IPS-18a (cell line): ENCODE measurements around the gene PKIB.

Source experiments
- H3K27ac ChIP-seq: one replicate; pipeline ENCODE4 v1.5.1; 2013; ENCODE audit warnings: low read length
- H3K27me3 ChIP-seq: one replicate; pipeline ENCODE4 v1.6.1; 2013; ENCODE audit warnings: mild to moderate bottlenecking, low read length; ENCODE audit not compliant: control insufficient read depth, insufficient read depth
- H3K36me3 ChIP-seq: one replicate; pipeline ENCODE4 v1.6.1; 2013; ENCODE audit warnings: low read depth, low read length; ENCODE audit not compliant: control insufficient read depth
- H3K4me1 ChIP-seq: one replicate; pipeline ENCODE4 v1.6.1; 2013; ENCODE audit warnings: low read depth, low read length; ENCODE audit not compliant: control insufficient read depth
- H3K4me3 ChIP-seq: one replicate; pipeline ENCODE4 v1.5.1; 2013; ENCODE audit warnings: low read length
- H3K9ac ChIP-seq: one replicate; pipeline ENCODE4 v1.6.1; 2013; ENCODE audit warnings: mild to moderate bottlenecking, low read length, moderate library complexity
- H3K9me3 ChIP-seq: one replicate; pipeline ENCODE4 v1.6.1; 2013; ENCODE audit warnings: low read depth, low read length; ENCODE audit not compliant: control insufficient read depth

PKIB gene

GRCh38 chr6:122694075-122694474 lies 83.9 kb downstream of the PKIB start:
- Histone ChIP-seq H3K4me1 (no peaks in the 10 kb centered on the region), H3K9ac (no peak overlapping the region), H3K27ac (no peak overlapping the region), H3K36me3 (no peaks in the 10 kb centered on the region), H3K4me3 (no peak overlapping the region), H3K27me3 (no peaks in the 10 kb centered on the region), H3K9me3 (no peaks in the 10 kb centered on the region)

GRCh38 chr6:122694602-122695001 lies 84.4 kb downstream of the PKIB start:
- H3K9ac ChIP-seq, result no peak overlapping the region
- no peaks in the 10 kb centered on the region for H3K4me1 ChIP-seq
- H3K27ac ChIP-seq, result no peak overlapping the region
- no peaks in the 10 kb centered on the region for H3K9me3 ChIP-seq
- H3K4me3 ChIP-seq, result no peak overlapping the region
- H3K36me3 ChIP-seq, result no peaks in the 10 kb centered on the region
- H3K27me3 ChIP-seq, result no peaks in the 10 kb centered on the region

GRCh38 chr6:122695188-122695587 lies 85.0 kb downstream of the PKIB start:
- no peak overlapping the region for H3K27ac ChIP-seq
- no peaks in the 10 kb centered on the region for H3K36me3 ChIP-seq
- H3K4me3 ChIP-seq, result no peak overlapping the region
- no peak overlapping the region for H3K9ac ChIP-seq
- H3K9me3 ChIP-seq, result no peaks in the 10 kb centered on the region
- H3K27me3 ChIP-seq, result no peaks in the 10 kb centered on the region
- H3K4me1 ChIP-seq, result no peaks in the 10 kb centered on the region

GRCh38 chr6:122696079-122696478 lies 85.9 kb downstream of the PKIB start:
- Histone ChIP-seq H3K36me3 (no peaks in the 10 kb centered on the region), H3K27me3 (no peaks in the 10 kb centered on the region), H3K9ac (no peak overlapping the region), H3K27ac (no peak overlapping the region), H3K9me3 (no peaks in the 10 kb centered on the region), H3K4me1 (no peaks in the 10 kb centered on the region), H3K4me3 (no peak overlapping the region)

DNA sequence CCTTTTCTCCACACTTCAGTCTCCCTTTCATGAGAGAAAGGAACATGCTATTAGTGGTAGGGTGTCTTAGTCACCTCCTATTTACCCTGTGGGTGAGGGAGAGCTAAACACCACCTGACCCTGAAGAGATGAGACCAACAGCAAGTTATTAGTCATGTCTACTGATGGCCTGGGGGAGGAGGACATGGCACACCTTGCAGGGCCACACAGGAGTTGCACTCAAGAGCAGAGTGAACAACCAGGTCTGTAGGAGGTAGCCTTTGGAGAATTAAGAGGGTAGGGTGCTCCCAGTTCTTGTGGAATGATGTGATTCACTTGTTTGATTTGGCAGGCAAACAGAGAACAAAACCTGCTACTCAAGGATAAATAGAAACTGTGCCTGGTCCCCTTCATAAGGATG lies 86.6 kb downstream of the PKIB start:
- no peak overlapping the region for H3K9ac ChIP-seq

GRCh38 chr6:122697458-122697857 lies 87.3 kb downstream of the PKIB start:
- Histone ChIP-seq H3K9ac (no peak overlapping the region), H3K27ac (no peak overlapping the region), H3K36me3 (no peaks in the 10 kb centered on the region), H3K9me3 (no peaks in the 10 kb centered on the region), H3K4me3 (no peak overlapping the region), H3K4me1 (no peaks in the 10 kb centered on the region), H3K27me3 (no peaks in the 10 kb centered on the region)

More for the DNA sequence above, 86.6 kb downstream of the PKIB start:
- Histone ChIP-seq H3K9me3 (no peaks in the 10 kb centered on the region), H3K27me3 (no peaks in the 10 kb centered on the region), H3K4me1 (no peaks in the 10 kb centered on the region), H3K4me3 (no peak overlapping the region), H3K36me3 (no peaks in the 10 kb centered on the region), H3K27ac (no peak overlapping the region)

DNA sequence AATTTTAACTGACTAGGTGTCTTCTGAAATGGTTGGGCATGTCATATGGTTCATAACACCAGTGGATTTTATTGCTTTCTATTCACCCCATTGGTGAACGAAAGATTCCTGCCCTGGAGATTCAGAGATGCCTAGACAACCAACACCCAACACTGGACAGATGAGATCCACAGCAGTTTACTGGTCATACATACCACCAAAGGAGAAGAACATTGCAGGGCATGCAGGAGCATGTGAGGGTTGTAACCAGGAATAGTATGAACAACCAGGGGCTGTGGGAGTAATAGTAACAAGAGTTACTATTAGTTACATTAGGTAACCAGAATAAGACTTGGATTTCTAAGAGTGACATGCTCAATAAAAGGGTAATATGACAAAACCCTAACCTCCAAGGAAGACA lies 91.5 kb downstream of the PKIB start:
- Histone ChIP-seq H3K27me3 (no peaks in the 10 kb centered on the region), H3K9ac (no peak overlapping the region), H3K9me3 (no peaks in the 10 kb centered on the region), H3K4me1 (no peaks in the 10 kb centered on the region), H3K4me3 (no peak overlapping the region), H3K36me3 (no peaks in the 10 kb centered on the region), H3K27ac (no peak overlapping the region)

GRCh38 chr6:122702841-122703240 lies 92.6 kb downstream of the PKIB start:
- no peak overlapping the region for H3K4me3 ChIP-seq

GRCh38 chr6:122704066-122704465 lies 93.9 kb downstream of the PKIB start:
- Histone ChIP-seq H3K27me3 (no peaks in the 10 kb centered on the region), H3K4me3 (no peak overlapping the region), H3K4me1 (no peaks in the 10 kb centered on the region), H3K27ac (no peak overlapping the region), H3K9me3 (no peaks in the 10 kb centered on the region), H3K36me3 (no peaks in the 10 kb centered on the region), H3K9ac (no peak overlapping the region)

More at GRCh38 chr6:122702841-122703240, 92.6 kb downstream of the PKIB start:
- Histone ChIP-seq H3K27me3 (no peaks in the 10 kb centered on the region), H3K27ac (no peak overlapping the region), H3K9ac (no peak overlapping the region), H3K36me3 (no peaks in the 10 kb centered on the region), H3K9me3 (no peaks in the 10 kb centered on the region), H3K4me1 (no peaks in the 10 kb centered on the region)

- H3K9me3 ChIP-seq, result no peaks in the 10 kb centered on the region
- no peaks in the 10 kb centered on the region for H3K4me1 ChIP-seq
- H3K9ac ChIP-seq, result no peak overlapping the region
- H3K27me3 ChIP-seq, result no peaks in the 10 kb centered on the region
- no peaks in the 10 kb centered on the region for H3K36me3 ChIP-seq
- H3K27ac ChIP-seq, result no peak overlapping the region
- H3K4me3 ChIP-seq, result no peak overlapping the region
Observed at GRCh38 chr6:122709922-122710512, 99.8 kb downstream of the PKIB start.

- Histone ChIP-seq H3K27ac (no peak overlapping the region), H3K9me3 (no peaks in the 10 kb centered on the region), H3K27me3 (no peaks in the 10 kb centered on the region), H3K36me3 (no peaks in the 10 kb centered on the region), H3K9ac (no peak overlapping the region), H3K4me3 (no peak overlapping the region), H3K4me1 (no peaks in the 10 kb centered on the region)
Observed at GRCh38 chr6:122710908-122711635, 100.9 kb downstream of the PKIB start.

DNA sequence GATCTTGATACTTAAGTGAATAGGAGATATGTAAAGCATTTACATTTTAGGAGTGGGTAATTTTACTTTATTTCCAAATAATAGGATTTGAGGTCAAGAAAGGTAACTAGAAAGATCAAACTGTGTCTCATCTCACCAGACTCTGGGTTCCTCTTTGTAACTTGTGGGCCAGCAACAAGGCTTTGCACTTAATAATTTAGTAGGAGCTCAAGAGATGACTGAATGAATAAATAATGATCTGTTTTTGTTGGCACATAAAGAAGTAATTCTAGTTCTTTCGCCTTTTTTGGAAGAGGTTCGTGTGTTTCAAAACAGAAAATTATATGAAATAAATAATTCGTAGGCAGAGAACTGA lies 101.9 kb downstream of the PKIB start:
- H3K4me3 ChIP-seq, result no peak overlapping the region
- H3K9ac ChIP-seq, result no peak overlapping the region
- no peaks in the 10 kb centered on the region for H3K9me3 ChIP-seq
- no peaks in the 10 kb centered on the region for H3K36me3 ChIP-seq
- H3K4me1 ChIP-seq, result peaks cover 6% of the 10 kb centered on the region
- H3K27ac ChIP-seq, result no peak overlapping the region
- no peaks in the 10 kb centered on the region for H3K27me3 ChIP-seq
